ENCODE results near the gene PRLR.
"Not testable (repeated sequence)": the region's sequence is repeated elsewhere in the genome, so short reads cannot be mapped to it uniquely, and the experiment has no call there.

The PRLR gene

DNA sequence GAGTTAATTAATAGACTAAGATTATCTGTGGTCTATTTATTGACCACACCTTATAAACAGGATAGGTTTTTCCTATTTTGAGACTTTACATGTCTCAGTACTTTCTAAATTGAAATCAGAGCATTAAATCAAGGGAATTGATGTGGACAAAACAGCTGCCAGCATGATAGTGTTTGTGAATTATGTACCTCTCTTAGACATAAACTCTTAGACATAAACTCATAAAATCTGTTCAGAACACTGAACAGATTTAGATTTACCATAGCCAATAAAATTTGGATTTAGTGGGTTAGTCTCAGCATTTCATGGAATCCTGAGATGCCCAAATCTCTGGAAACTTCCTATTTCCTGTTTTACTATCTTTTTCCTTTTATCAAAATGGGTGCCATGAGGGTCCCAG lies 171.0 kb downstream of the PRLR start:
- Histone ChIP-seq H3K36me3 (ENCODE audit: insufficient read depth, low read length) (no peaks in the 10 kb centered on the region), H3K9me3 (ENCODE audit: control insufficient read depth, insufficient read depth, low read length) (no peaks in the 10 kb centered on the region), H3K9ac (ENCODE audit: low read depth, low read length) (no peak overlapping the region), H3K4me1 (ENCODE audit: insufficient read depth, low read length) (peaks cover 7% of the 10 kb centered on the region; the same call in 1 of the 2 replicates)

DNA sequence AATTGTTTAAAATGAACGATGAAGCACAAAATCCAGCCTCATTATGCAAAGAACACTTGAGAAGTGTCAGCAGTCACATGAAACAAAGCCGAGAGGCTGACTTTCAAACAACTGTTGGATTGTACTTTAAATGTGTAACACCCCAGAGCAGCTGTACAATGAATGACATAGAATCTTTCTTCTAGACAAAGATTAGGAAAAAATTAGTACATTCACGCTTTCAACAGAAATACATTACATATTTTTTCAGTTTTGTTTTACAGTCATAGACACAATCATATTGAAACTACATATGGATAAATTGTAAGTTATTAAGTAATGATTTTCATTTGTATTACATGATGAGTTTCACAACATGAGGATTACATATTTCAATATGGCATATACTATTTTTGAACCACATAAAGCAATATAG lies 171.9 kb downstream of the PRLR start:
- H3K9ac ChIP-seq (ENCODE audit: low read depth, low read length): no peak overlapping the region
- H3K4me1 ChIP-seq (ENCODE audit: insufficient read depth, low read length): peaks cover 7% of the 10 kb centered on the region; the same call in 1 of the 2 replicates
- no peaks in the 10 kb centered on the region for H3K9me3 ChIP-seq (ENCODE audit: control insufficient read depth, insufficient read depth, low read length)
- H3K36me3 ChIP-seq (ENCODE audit: insufficient read depth, low read length): no peaks in the 10 kb centered on the region

DNA sequence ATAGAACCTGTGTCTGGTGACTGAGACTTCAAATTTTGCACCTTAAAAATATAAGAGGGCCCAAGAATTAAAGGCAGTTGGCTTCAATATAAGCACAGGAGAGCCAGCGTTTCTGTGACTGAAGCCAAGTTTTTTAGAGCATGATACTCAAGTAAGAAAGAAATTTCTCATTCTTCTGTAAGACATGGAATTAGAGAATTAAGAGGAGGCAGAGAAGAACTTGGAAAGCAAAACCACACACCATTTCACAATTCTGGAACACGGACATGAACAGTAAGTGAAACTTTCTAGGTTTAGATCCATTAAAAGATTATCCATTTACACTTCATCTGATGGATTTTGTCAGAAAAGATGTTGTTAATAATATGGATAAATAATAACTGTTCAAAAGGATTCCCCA lies 173.6 kb downstream of the PRLR start:
- Histone ChIP-seq H3K9ac (ENCODE audit: low read depth, low read length) (no peak overlapping the region), H3K9me3 (ENCODE audit: control insufficient read depth, insufficient read depth, low read length) (no peaks in the 10 kb centered on the region), H3K36me3 (ENCODE audit: insufficient read depth, low read length) (no peaks in the 10 kb centered on the region), H3K4me1 (ENCODE audit: insufficient read depth, low read length) (peaks cover 7% of the 10 kb centered on the region; the same call in 1 of the 2 replicates)

- Histone ChIP-seq H3K9ac (ENCODE audit: low read depth, low read length) (no peak overlapping the region), H3K9me3 (ENCODE audit: control insufficient read depth, insufficient read depth, low read length) (no peaks in the 10 kb centered on the region), H3K36me3 (ENCODE audit: insufficient read depth, low read length) (no peaks in the 10 kb centered on the region), H3K4me1 (ENCODE audit: insufficient read depth, low read length) (peaks cover 7% of the 10 kb centered on the region; the same call in 1 of the 2 replicates)
Observed at GRCh38 chr5:35052838-35053237, 177.4 kb downstream of the PRLR start.

- Histone ChIP-seq H3K9ac (ENCODE audit: low read depth, low read length) (no peak overlapping the region), H3K36me3 (ENCODE audit: insufficient read depth, low read length) (no peaks in the 10 kb centered on the region), H3K9me3 (ENCODE audit: control insufficient read depth, insufficient read depth, low read length) (no peaks in the 10 kb centered on the region), H3K4me1 (ENCODE audit: insufficient read depth, low read length) (peaks cover 2% of the 10 kb centered on the region; the same call in 1 of the 2 replicates)
Observed at GRCh38 chr5:35050541-35051126, 179.7 kb downstream of the PRLR start.

GRCh38 chr5:35048910-35049309 lies 181.4 kb downstream of the PRLR start:
- H3K4me1 ChIP-seq (ENCODE audit: insufficient read depth, low read length): no peaks in the 10 kb centered on the region
- H3K9me3 ChIP-seq (ENCODE audit: control insufficient read depth, insufficient read depth, low read length): no peaks in the 10 kb centered on the region
- no peaks in the 10 kb centered on the region for H3K36me3 ChIP-seq (ENCODE audit: insufficient read depth, low read length)
- H3K9ac ChIP-seq (ENCODE audit: low read depth, low read length): no peak overlapping the region

- Histone ChIP-seq H3K36me3 (ENCODE audit: insufficient read depth, low read length) (no peaks in the 10 kb centered on the region), H3K4me1 (ENCODE audit: insufficient read depth, low read length) (0 out of 2 replicates have a peak, but pooled peaks cover under 1% of the 10 kb centered on the region), H3K9me3 (ENCODE audit: control insufficient read depth, insufficient read depth, low read length) (no peaks in the 10 kb centered on the region), H3K9ac (ENCODE audit: low read depth, low read length) (no peak within 1 kb of the TSS)
Observed at GRCh38 chr5:35047785-35048404, 182.4 kb downstream of the PRLR start, which contains the start of gene AGXT2. TSS of gene AGXT2 (minus strand) at chr5:35047949. CDS start at chr5:35047892, 57 bp downstream.

DNA sequence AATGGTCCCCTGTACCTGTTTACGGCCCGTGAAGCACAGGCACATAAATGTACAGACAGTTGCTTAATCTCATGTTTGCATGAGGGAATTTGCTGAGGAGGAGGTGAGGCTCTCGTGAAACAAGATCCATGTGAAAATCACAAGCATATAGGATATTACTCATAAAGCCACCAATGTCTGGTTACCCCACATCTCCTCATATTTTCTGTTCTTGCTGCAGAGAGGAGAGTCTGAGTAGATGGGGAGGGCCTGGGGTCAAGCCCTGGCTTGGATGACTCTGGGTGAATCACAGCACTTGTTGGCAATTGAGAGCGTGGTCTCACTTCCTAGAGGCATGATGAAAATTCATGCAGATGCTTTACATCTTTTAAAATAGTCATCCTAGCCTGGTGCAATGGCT lies 183.5 kb downstream of the PRLR start:
- Histone ChIP-seq H3K9me3 (ENCODE audit: control insufficient read depth, insufficient read depth, low read length) (no peaks in the 10 kb centered on the region), H3K36me3 (ENCODE audit: insufficient read depth, low read length) (no peaks in the 10 kb centered on the region), H3K4me1 (ENCODE audit: insufficient read depth, low read length) (0 out of 2 replicates have a peak, but pooled peaks cover 2% of the 10 kb centered on the region), H3K9ac (ENCODE audit: low read depth, low read length) (no peak overlapping the region)

DNA sequence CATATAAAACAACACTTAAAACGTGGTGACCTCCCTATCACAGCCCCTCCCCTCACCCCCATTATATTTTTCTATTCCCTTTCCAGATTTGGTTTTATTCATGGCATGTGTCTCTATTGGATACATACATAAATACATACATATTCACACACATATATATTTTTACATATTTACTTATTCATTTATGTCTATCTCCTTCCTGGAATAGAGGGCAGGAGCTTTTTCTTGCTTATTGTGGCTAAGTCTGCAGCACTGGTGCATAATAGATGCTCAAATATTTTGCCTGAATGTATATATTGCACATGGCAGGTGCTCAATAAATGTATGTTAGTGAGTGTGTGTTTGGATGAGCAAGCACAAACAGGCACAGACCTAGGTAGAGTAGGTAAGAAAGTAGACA lies 185.0 kb downstream of the PRLR start:
- H3K36me3 ChIP-seq (ENCODE audit: insufficient read depth, low read length): no peaks in the 10 kb centered on the region
- 0 out of 2 replicates have a peak, but pooled peaks cover 2% of the 10 kb centered on the region for H3K4me1 ChIP-seq (ENCODE audit: insufficient read depth, low read length)

GRCh38 chr5:35044649-35045048 lies 185.6 kb downstream of the PRLR start:
- no peak overlapping the region for H3K9ac ChIP-seq (ENCODE audit: low read depth, low read length)
- no peaks in the 10 kb centered on the region for H3K36me3 ChIP-seq (ENCODE audit: insufficient read depth, low read length)
- H3K9me3 ChIP-seq (ENCODE audit: control insufficient read depth, insufficient read depth, low read length): no peaks in the 10 kb centered on the region
- 0 out of 2 replicates have a peak, but pooled peaks cover 2% of the 10 kb centered on the region for H3K4me1 ChIP-seq (ENCODE audit: insufficient read depth, low read length)

More for the DNA sequence above, 185.0 kb downstream of the PRLR start:
- H3K9me3 ChIP-seq (ENCODE audit: control insufficient read depth, insufficient read depth, low read length): no peaks in the 10 kb centered on the region
- no peak overlapping the region for H3K9ac ChIP-seq (ENCODE audit: low read depth, low read length)

DNA sequence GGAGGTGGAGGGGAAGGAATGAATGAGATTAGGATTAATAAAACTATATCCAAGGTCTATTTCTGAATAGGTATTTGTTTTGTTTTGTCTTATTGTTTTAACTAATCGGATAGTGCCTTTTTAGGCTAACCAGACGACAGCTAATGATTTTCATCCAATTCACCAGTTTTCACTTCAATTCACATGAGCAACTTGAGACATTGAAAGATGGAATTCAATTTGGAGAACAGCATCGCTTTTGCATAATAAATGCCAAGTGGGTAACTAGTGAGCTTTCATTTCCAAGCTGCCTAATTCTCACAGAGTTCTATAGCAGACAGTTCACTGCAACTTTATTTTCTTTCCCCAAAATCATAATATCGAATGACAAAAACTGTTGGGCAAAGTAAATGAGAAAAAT lies 187.5 kb downstream of the PRLR start:
- Histone ChIP-seq H3K36me3 (ENCODE audit: insufficient read depth, low read length) (no peaks in the 10 kb centered on the region), H3K4me1 (ENCODE audit: insufficient read depth, low read length) (0 out of 2 replicates have a peak, but pooled peaks cover 2% of the 10 kb centered on the region), H3K9me3 (ENCODE audit: control insufficient read depth, insufficient read depth, low read length) (no peaks in the 10 kb centered on the region), H3K9ac (ENCODE audit: low read depth, low read length) (no peak overlapping the region)

DNA sequence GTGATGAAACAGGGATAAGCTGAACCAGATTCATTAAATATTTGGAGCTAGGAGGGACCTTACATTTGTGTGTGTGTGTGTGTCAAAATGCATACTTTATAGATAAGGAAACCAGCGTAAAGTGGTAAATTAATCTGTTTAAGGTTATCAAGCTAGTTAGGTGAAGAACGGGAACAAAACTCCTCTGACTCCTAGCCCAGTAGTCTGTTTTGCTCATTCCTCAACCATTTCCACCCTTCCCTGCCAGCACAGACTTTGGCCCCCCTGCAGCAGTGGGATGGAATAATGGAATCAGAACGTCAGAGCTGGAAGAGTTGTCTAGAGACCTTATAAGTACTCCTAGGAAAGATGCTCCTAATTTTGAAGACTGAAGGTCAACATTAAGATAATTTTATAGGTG lies 189.0 kb downstream of the PRLR start:
- Histone ChIP-seq H3K4me1 (ENCODE audit: insufficient read depth, low read length) (0 out of 2 replicates have a peak, but pooled peaks cover 2% of the 10 kb centered on the region), H3K9ac (ENCODE audit: low read depth, low read length) (no peak overlapping the region), H3K9me3 (ENCODE audit: control insufficient read depth, insufficient read depth, low read length) (no peaks in the 10 kb centered on the region), H3K36me3 (ENCODE audit: insufficient read depth, low read length) (no peaks in the 10 kb centered on the region)

GRCh38 chr5:35038891-35039290 lies 191.4 kb downstream of the PRLR start:
- Histone ChIP-seq H3K36me3 (ENCODE audit: insufficient read depth, low read length) (no peaks in the 10 kb centered on the region), H3K9ac (ENCODE audit: low read depth, low read length) (no peak overlapping the region), H3K9me3 (ENCODE audit: control insufficient read depth, insufficient read depth, low read length) (no peaks in the 10 kb centered on the region), H3K4me1 (ENCODE audit: insufficient read depth, low read length) (0 out of 2 replicates have a peak, but pooled peaks cover 2% of the 10 kb centered on the region)

DNA sequence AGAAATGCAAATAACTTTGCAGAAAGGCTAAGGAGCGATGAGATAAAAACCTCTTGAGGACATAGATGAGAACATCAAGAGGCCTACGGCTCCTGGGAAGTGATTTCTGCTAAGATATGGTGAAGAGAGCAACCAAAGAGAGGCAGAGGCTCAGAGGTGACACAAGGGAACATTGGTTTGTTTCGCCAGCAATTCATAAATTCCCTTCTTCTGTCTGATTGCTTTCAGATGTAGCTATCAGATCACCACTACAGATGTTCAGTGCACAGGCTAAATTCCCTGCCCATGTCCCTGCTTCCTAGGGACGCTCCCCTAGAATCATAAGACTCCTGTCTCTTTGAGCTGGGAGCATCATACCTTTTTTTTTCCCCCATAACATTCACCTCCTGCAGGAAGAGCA lies 193.8 kb downstream of the PRLR start:
- H3K4me1 ChIP-seq (ENCODE audit: insufficient read depth, low read length): peaks cover 2% of the 10 kb centered on the region
- H3K36me3 ChIP-seq (ENCODE audit: insufficient read depth, low read length): no peaks in the 10 kb centered on the region
- no peak overlapping the region for H3K9ac ChIP-seq (ENCODE audit: low read depth, low read length)
- H3K9me3 ChIP-seq (ENCODE audit: control insufficient read depth, insufficient read depth, low read length): no peaks in the 10 kb centered on the region

- H3K9ac ChIP-seq (ENCODE audit: low read depth, low read length); H3K36me3 ChIP-seq (ENCODE audit: insufficient read depth, low read length); H3K9me3 ChIP-seq (ENCODE audit: control insufficient read depth, insufficient read depth, low read length); H3K4me1 ChIP-seq (ENCODE audit: insufficient read depth, low read length): not testable (repeated sequence)
Observed at GRCh38 chr5:35035929-35036328, 194.4 kb downstream of the PRLR start.
